ENCODE data around the gene RABL2B. TPM values are rescaled to one million over a fixed set of nuclear protein-coding genes. Genes with fewer than 3 reads are reported as not detected.

The RABL2B gene
- total RNA-seq, 2 experiments from 2014 or later, result 13.3 to 14.5 TPM

Other genes starting within 250 kb of the RABL2B start
- gene KLHDC7B, start 237.7 kb downstream of the RABL2B start, total RNA-seq, result 1 to 10 TPM; 7.4 to 7.6 TPM
- gene SYCE3, start 220.7 kb downstream of the RABL2B start, total RNA-seq, result 1 to 10 TPM in 1 of 2 experiments, under 1 TPM in 1; 0.91 to 2.0 TPM
- 10 to 100 TPM; 37.3 to 43.7 TPM for gene CPT1B, start 205.2 kb downstream of the RABL2B start, total RNA-seq
- 10 to 100 TPM; 71.0 to 81.4 TPM for gene CHKB, start 200.8 kb downstream of the RABL2B start, total RNA-seq
- gene MAPK8IP2, start 182.8 kb downstream of the RABL2B start, total RNA-seq, result under 1 TPM; 0.05 to 0.15 TPM
- gene ARSA, start 155.5 kb downstream of the RABL2B start, total RNA-seq, result 10 to 100 TPM; 17.8 to 19.2 TPM
- under 1 TPM; 0.07 TPM for gene SHANK3, start 110.8 kb downstream of the RABL2B start, total RNA-seq
- not detected for gene ACR, start 45.4 kb downstream of the RABL2B start, total RNA-seq